Neural cell (in vitro differentiated cells): Measurements from ENCODE around the gene APOF.

Experiments used
- EZH2 ChIP-seq: fragments of 200-600, 300-800 bp; shearing (Covaris generic), sonication (generic); IDR thresholded peaks from 2 replicates; pipeline ENCODE4 v1.6.1; 2014; ENCODE audit warnings: antibody characterized with exemption, low read length, borderline replicate concordance, mild to moderate bottlenecking; ENCODE audit not compliant: insufficient read depth, poor library complexity, severe bottlenecking
- MXI1 ChIP-seq: fragments of 450-650 bp; conservative IDR thresholded peaks from 2 replicates; pipeline ENCODE4 v1.6.1; 2014; ENCODE audit warnings: antibody characterized with exemption, mild to moderate bottlenecking; ENCODE audit not compliant: poor library complexity, severe bottlenecking
- POLR2AphosphoS5 ChIP-seq: IDR thresholded peaks from 2 replicates; pipeline ENCODE4 v1.6.1; 2012
- RAD21 ChIP-seq: fragments of 450-650 bp; conservative IDR thresholded peaks from 2 replicates; pipeline ENCODE4 v1.6.1; 2014; ENCODE audit warnings: antibody characterized with exemption, mild to moderate bottlenecking, moderate library complexity
- SMC3 ChIP-seq: fragments of 450-650 bp; conservative IDR thresholded peaks from 2 replicates; pipeline ENCODE4 v1.6.1; 2014; ENCODE audit warnings: antibody characterized with exemption, mild to moderate bottlenecking, moderate library complexity; ENCODE audit not compliant: poor library complexity
- TAF1 ChIP-seq: IDR thresholded peaks from 2 replicates; pipeline ENCODE4 v1.6.1; 2012; ENCODE audit warnings: low read depth
- TF ChIP-seq, protein P1 (sequence below): fragments of 450-650 bp; IDR thresholded peaks from 2 replicates; pipeline ENCODE4 v1.5.1; 2014; ENCODE audit warnings: antibody characterized with exemption, mild to moderate bottlenecking, moderate library complexity; ENCODE audit not compliant: poor library complexity, severe bottlenecking

DNA sequence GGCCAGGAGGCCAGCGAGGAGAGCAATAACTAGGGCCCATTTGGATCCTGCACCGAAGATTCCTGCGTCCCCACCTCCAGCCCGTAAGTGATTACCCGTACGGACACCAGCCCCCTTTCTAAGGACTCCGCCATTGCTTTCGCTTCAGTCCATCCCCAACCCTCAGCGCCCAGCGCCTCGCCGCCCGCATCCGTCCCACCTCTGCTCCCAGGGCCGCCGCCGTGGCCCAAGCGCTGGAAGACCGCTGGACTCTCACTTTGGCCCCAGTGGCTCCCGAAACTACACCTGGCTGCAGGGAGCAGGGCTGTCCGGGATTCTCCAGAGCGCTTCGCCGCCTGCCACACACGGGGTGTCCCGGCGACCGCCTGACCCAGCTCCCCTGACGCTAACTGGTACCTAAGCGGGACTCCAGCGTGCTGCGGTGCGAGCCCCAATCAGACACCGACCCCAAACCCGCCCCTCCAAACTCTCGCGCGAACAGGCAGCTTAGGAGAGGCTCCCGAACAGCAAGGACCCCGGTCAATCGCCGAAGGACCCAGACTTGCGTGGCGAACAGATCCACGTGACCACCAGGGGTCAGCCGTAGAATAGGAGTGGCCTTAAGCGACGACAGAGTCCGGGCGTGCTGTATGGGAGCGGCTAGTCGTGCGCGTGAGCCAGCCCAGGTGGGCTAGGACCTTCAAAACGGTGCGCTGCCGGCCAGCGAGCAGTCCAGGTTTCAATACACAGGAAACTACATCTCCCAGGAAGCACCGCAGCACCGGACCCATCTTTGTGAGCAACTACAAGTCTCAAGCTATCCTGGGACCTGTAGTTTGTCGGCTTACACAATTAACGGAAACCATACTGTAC, 46.8 kb downstream of the APOF start, which contains the start of gene CNPY2:
- TF ChIP-seq, protein P1, sequence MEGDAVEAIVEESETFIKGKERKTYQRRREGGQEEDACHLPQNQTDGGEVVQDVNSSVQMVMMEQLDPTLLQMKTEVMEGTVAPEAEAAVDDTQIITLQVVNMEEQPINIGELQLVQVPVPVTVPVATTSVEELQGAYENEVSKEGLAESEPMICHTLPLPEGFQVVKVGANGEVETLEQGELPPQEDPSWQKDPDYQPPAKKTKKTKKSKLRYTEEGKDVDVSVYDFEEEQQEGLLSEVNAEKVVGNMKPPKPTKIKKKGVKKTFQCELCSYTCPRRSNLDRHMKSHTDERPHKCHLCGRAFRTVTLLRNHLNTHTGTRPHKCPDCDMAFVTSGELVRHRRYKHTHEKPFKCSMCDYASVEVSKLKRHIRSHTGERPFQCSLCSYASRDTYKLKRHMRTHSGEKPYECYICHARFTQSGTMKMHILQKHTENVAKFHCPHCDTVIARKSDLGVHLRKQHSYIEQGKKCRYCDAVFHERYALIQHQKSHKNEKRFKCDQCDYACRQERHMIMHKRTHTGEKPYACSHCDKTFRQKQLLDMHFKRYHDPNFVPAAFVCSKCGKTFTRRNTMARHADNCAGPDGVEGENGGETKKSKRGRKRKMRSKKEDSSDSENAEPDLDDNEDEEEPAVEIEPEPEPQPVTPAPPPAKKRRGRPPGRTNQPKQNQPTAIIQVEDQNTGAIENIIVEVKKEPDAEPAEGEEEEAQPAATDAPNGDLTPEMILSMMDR, result peak; percentile 27
- TF ChIP-seq EZH2 (no peak), SMC3 (peak; percentile 37), RAD21 (no peak), POLR2AphosphoS5 (peak; percentile 78), MXI1 (peak; percentile 86), TAF1 (no peak)
